Epithelial cell of proximal tubule (primary cell): ENCODE data around the gene MYL3. TPM values are rescaled to one million over a fixed set of nuclear protein-coding genes. Genes with fewer than 3 reads are reported as not detected.

ENCODE experiments used
- DNase-seq: peaks from one replicate; pipeline ENCODE4 v3.0.0-alpha.2; 2011; ENCODE audit warnings: low read depth
- H3K4me3 ChIP-seq: 2 replicates; pipeline ENCODE4 v1.5.1; 2011; ENCODE audit warnings: low read depth, mild to moderate bottlenecking, low read length
- CTCF ChIP-seq: conservative IDR thresholded peaks from 2 replicates; pipeline ENCODE4 v1.5.1; 2012; ENCODE audit warnings: low read depth, mild to moderate bottlenecking, low read length
- total RNA-seq: library from RNA; depleted of rRNA; stranded (reverse); fragments of >200 nt; gene quantifications from 2 replicates; pipeline ENCODE4 v1.2.3, GENCODE V29; 2015

Gene MYL3
- total RNA-seq, 1 donor from 2014 or later: 4.2 TPM

- no peak for DNase-seq
- peak overlapping the region; percentile 48 for H3K4me3 ChIP-seq
- no peak for TF ChIP-seq CTCF
These were observed 20.6 kb upstream of the MYL3 start for GRCh38 chr3:46883830-46884185.

- H3K4me3 ChIP-seq: peak overlapping the region; percentile 48
- TF ChIP-seq CTCF: no peak
- no peak for DNase-seq
These were observed 20.0 kb upstream of the MYL3 start for GRCh38 chr3:46883054-46883829.

GRCh38 chr3:46882377-46883053 is 19.3 kb upstream of the MYL3 start:
- DNase-seq: no peak
- no peak for TF ChIP-seq CTCF
- H3K4me3 ChIP-seq: peak overlapping the region; percentile 46

- DNase-seq: no peak
- TF ChIP-seq CTCF: no peak
- H3K4me3 ChIP-seq: peak overlapping the region; percentile 50
These were observed 18.5 kb upstream of the MYL3 start for GRCh38 chr3:46881596-46882376.

- TF ChIP-seq CTCF: no peak
- peak overlapping the region; percentile 50 for H3K4me3 ChIP-seq
- DNase-seq: no peak
These were observed 17.8 kb upstream of the MYL3 start for GRCh38 chr3:46880884-46881595.

- no peak for DNase-seq
- TF ChIP-seq CTCF: peak; percentile 18
- no peak overlapping the region for H3K4me3 ChIP-seq
These were observed 15.7 kb upstream of the MYL3 start for GRCh38 chr3:46878781-46879436.
